Tibial nerve (tissue), 3 donors: ENCODE results near the gene CALCR.

Experiments
- POLR2A ChIP-seq, 2 donors: fragments of 450-650 bp; IDR thresholded peaks; one replicate each; pipeline ENCODE4 v1.6.1; 2017; ENCODE audit warnings: antibody characterized with exemption in 2 of 2, mild to moderate bottlenecking in 2 of 2, moderate library complexity in 2 of 2
- TF ChIP-seq, protein P1 (sequence below), 5 experiments: fragments of 200-600 bp in 3 of 5; fragments of 450-650 bp in 2 of 5; sonication (generic) in 3 of 5; IDR thresholded peaks; one replicate each; pipeline ENCODE4 v1.5.1; 2016 to 2019; ENCODE audit warnings: antibody characterized with exemption in 5 of 5, mild to moderate bottlenecking in 3 of 5, moderate library complexity in 2 of 5

DNA sequence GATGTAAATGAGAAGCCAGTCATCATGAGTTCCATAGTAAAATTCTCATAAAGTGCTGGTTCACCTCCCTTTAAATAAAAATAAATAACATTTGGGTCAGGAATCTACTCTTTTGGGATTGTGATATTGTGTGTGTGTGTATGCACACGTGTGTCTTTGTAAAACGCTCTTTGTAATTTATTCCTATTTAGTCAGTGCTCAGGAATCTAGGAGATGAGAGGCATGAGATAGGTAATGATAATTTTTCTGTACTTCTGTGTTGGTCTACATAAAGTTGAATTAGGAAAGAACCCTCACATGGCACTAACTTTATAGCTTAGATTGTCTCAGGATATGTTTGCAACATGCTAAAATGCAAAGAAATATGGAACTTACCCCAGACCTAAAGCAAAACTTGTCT, 4.9 kb upstream of the CALCR start:
- TF ChIP-seq POLR2A (IDR thresholded peaks at IDR 0.05): no peak
- TF ChIP-seq, protein P1, sequence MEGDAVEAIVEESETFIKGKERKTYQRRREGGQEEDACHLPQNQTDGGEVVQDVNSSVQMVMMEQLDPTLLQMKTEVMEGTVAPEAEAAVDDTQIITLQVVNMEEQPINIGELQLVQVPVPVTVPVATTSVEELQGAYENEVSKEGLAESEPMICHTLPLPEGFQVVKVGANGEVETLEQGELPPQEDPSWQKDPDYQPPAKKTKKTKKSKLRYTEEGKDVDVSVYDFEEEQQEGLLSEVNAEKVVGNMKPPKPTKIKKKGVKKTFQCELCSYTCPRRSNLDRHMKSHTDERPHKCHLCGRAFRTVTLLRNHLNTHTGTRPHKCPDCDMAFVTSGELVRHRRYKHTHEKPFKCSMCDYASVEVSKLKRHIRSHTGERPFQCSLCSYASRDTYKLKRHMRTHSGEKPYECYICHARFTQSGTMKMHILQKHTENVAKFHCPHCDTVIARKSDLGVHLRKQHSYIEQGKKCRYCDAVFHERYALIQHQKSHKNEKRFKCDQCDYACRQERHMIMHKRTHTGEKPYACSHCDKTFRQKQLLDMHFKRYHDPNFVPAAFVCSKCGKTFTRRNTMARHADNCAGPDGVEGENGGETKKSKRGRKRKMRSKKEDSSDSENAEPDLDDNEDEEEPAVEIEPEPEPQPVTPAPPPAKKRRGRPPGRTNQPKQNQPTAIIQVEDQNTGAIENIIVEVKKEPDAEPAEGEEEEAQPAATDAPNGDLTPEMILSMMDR (IDR thresholded peaks at IDR 0.05): no peak
